Lower leg skin (tissue), 4 donors: ENCODE data around the gene SLC49A3. TPM values are rescaled to one million over a fixed set of nuclear protein-coding genes. Genes with fewer than 3 reads are reported as not detected.
A peak's percentile ranks its signal among the peaks of the same experiment; 100 is the strongest.

Experiments used
- DNase-seq, 2 donors: peaks; one replicate each; pipeline ENCODE4 v3.0.0-alpha.2; 2019; ENCODE audit warnings: low spot score in 2 of 2
- H3K4me3 ChIP-seq: fragments of 200-600 bp; sonication (generic); 2 replicates; pipeline ENCODE4 v1.5.1; 2017; ENCODE audit warnings: mild to moderate bottlenecking, low read depth; ENCODE audit not compliant: poor library complexity, severe bottlenecking
- CTCF ChIP-seq, 3 donors: fragments of 450-650 bp; IDR thresholded peaks; one replicate each; pipeline ENCODE4 v1.5.1; 2016; ENCODE audit warnings: antibody characterized with exemption in 3 of 3, mild to moderate bottlenecking in 3 of 3, moderate library complexity in 2 of 3
- POLR2A ChIP-seq, 2 donors: fragments of 450-650 bp; IDR thresholded peaks; one replicate each; pipeline ENCODE4 v1.6.1; 2016 to 2017; ENCODE audit warnings: antibody characterized with exemption in 2 of 2, mild to moderate bottlenecking in 1 of 2, moderate library complexity in 1 of 2
- WGBS, 2 donors: methylation state at CpG; one replicate each; pipeline ENCODE4 v1.1.5; 2018; 5-methylcytosine and 5-hydroxymethylcytosine counted together
- intact Hi-C: fragments of 100-400 bp; cut with DNase I; formaldehyde crosslinking; loops from one replicate; pipeline ENCODE4 v1.15.0; 2023; ENCODE audit warnings: low total_unique reads
- total RNA-seq, 4 donors: library from RNA; depleted of rRNA; stranded (reverse); fragments of >200 nt; gene quantifications; one replicate each; pipeline ENCODE4 v1.1.0, GENCODE V29; 2016

SLC49A3 gene
- total RNA-seq, 4 donors from 2014 or later, result 16.8 to 33.8 (median 22.7) TPM

- WGBS, 2 donors, result 2% methylated on average over 36 to 45 of the region's 82 CpGs
- peak within 1 kb of the TSS; percentile 96 for H3K4me3 ChIP-seq
- TF ChIP-seq CTCF (IDR thresholded peaks at IDR 0.05) (no peak), POLR2A (IDR thresholded peaks at IDR 0.05) (no peak)
- intact Hi-C loops, result no loop called here
- peak; percentile 94 to 99 for DNase-seq
Measured at GRCh38 chr4:705278-706082, 16.5 kb upstream of the SLC49A3 start, which contains the start of gene PCGF3. PCGF3 (plus strand) TSS chr4:705832; CDS start chr4:733681, 27,849 bp downstream.

DNA sequence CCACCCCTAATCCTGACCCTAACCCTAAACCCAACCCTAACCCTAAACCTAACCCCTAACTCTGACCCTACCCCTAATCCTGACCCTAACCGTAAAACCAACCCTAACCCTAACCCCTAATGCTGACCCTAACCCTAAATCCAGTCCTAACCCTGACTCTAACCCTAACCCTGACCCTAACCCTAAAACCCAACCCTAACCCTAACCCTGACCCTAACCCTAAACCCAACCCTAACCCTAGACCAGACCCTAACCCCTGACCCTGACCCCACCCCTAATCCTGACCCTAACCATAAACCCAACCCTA, 16.0 kb upstream of the SLC49A3 start:
- TF ChIP-seq CTCF (IDR thresholded peaks at IDR 0.05) (no peak), POLR2A (IDR thresholded peaks at IDR 0.05) (no peak)
- no peak for DNase-seq
- no peak overlapping the region for H3K4me3 ChIP-seq
- intact Hi-C loops, result no loop called here
- WGBS, 2 donors, result 88 to 90% methylated on average over 1 of the region's 1 CpG

DNA sequence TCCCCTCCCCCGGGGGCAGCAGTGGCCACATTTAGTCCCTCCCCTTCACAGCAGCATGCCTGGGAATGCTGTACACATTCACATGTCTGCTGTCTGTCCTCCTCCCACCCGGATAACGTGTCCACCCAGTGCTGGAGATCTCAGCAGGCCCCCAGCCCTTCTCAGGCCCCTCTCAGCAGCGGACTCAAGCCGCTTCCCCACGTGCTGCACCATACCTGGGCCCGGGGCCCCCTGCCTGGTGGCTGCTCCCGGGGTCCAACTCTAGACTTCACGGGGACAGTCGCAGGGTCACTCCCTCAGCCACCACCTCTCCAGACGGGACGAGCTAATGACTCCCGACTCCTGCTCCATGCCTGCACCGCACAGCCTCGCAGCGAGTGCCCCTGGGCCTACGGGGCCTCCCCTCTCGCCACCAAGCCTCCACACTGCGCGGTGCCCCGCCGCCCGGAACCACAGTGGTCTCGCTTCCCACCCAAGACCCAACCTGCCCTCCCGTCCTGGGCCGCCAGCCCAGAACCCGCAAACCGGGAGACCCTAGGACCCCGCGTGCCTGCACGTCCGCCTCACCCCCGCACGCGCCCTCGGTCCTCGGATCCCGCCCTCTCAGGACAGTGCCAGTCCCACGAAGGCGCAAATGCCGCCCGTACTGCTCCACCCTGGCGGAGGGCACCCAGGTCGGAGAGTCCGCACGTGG, 15.4 kb upstream of the SLC49A3 start:
- WGBS, 2 donors, result 92 to 93% methylated on average over 46 of the region's 46 CpGs
- H3K4me3 ChIP-seq, result no peak overlapping the region
- no peak for TF ChIP-seq CTCF (IDR thresholded peaks at IDR 0.05)
- no peak for TF ChIP-seq POLR2A (IDR thresholded peaks at IDR 0.05)
- intact Hi-C loops, result no loop called here
- no peak for DNase-seq

GRCh38 chr4:703336-704197, 14.6 kb upstream of the SLC49A3 start:
- H3K4me3 ChIP-seq, result no peak overlapping the region
- WGBS, 2 donors, result 65 to 74% methylated on average over 8 to 10 of the region's 10 CpGs
- DNase-seq, result no peak
- TF ChIP-seq CTCF (IDR thresholded peaks at IDR 0.05) (no peak), POLR2A (IDR thresholded peaks at IDR 0.05) (no peak)
- intact Hi-C loops, result no loop called here

DNA sequence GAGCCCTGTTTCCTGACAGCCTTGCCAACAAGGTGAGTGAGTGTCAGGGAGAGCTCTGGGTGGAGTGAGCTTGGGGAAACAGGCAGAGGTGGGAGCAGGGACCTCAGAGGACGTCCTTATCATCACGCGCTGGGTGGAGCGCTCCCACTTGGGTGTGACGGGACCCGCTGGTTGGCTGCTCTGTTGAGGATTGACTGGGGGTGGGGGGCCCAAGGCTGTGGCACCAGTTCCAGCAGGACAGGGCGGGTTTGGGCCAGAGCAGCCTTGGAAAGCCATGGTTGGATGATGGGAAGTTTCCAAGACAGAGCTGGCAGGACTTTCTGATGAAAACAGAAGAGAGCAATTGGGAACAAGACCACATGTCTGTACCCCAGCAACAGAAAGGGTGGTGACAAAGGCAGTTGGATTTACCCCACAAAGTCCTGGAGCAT, 13.7 kb upstream of the SLC49A3 start:
- intact Hi-C loops, result no loop called here
- DNase-seq, result no peak
- H3K4me3 ChIP-seq, result no peak overlapping the region
- 32 to 59% methylated on average over 7 of the region's 7 CpGs for WGBS, 2 donors
- no peak for TF ChIP-seq CTCF (IDR thresholded peaks at IDR 0.05)
- no peak for TF ChIP-seq POLR2A (IDR thresholded peaks at IDR 0.05)
